GM19035 (cell line): ENCODE measurements around the gene C17orf107.

Experiments
- ATAC-seq: cut with Tn5 transposase; IDR thresholded peaks from one replicate; pipeline ENCODE4 v1.9.1; 2021; ENCODE audit not compliant: unreplicated experiment

Gene C17orf107

GRCh38 chr17:4870855-4871254, 28.5 kb upstream of the C17orf107 start:
- no peak for ATAC-seq

GRCh38 chr17:4872786-4873185, 26.6 kb upstream of the C17orf107 start:
- no peak for ATAC-seq

DNA sequence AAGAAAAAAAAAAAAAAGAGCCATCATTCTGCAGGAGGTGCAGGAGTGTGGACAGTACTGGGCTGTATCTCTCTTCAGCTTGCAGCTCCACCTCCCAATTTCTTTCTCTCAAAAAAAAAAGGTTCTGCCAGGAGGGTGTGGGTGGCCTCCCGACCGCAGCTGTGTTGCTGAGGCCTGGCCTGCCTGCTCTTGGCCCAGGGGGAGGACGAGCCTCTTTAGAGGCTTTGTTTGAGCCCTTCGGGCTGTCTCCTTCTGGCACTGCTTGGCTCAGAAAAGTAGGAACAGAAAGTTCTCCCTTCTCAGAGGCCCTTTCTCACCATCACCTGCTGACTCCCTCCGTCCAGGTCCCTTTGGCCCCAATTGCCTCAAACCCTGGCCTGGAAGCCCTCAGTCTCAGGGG, 22.2 kb upstream of the C17orf107 start:
- ATAC-seq = no peak

GRCh38 chr17:4879601-4880000, 19.7 kb upstream of the C17orf107 start:
- ATAC-seq = no peak

DNA sequence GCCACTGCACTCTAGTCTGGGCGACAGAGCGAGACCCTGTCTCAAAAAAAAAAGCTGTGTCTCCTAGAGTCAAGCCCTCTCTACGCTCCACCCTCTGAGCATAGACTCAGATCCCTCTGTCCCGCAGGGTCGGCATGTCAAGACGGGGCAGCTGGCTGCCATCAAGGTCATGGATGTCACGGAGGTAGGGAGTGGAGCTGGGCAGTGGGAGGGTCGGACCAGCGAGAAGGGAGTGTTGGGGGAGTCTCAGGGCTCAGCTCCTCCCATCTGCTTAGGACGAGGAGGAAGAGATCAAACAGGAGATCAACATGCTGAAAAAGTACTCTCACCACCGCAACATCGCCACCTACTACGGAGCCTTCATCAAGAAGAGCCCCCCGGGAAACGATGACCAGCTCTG, 18.5 kb upstream of the C17orf107 start:
- ATAC-seq = no peak

GRCh38 chr17:4881761-4882555, 17.4 kb upstream of the C17orf107 start:
- ATAC-seq = no peak

DNA sequence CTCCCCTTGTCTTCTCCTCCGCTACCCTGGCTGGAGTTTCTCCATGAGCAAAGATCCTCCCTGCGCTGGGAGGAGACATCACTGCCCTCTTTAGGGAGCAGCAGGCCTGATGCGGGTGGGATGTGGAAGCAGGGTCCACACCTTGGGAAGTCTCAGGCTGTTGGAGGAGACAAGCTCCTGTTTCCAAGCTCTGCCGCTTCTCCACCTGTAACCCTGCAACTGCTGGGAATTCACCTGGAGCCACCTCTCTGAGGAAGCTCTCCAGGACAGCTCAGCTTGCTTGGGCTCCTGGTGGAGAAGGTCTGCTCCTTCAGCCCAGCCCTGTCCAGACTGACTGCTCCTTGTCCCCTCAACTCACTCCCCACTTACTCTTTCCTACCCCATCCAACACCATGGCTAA, 14.8 kb upstream of the C17orf107 start:
- no peak for ATAC-seq

GRCh38 chr17:4886830-4887229, 12.5 kb upstream of the C17orf107 start:
- ATAC-seq = no peak

- no peak for ATAC-seq
Observed at GRCh38 chr17:4887581-4887980, 11.8 kb upstream of the C17orf107 start.

- no peak for ATAC-seq
Observed at GRCh38 chr17:4891411-4892410, 7.6 kb upstream of the C17orf107 start.

- ATAC-seq = no peak
Observed at GRCh38 chr17:4892499-4893221, 6.7 kb upstream of the C17orf107 start.

DNA sequence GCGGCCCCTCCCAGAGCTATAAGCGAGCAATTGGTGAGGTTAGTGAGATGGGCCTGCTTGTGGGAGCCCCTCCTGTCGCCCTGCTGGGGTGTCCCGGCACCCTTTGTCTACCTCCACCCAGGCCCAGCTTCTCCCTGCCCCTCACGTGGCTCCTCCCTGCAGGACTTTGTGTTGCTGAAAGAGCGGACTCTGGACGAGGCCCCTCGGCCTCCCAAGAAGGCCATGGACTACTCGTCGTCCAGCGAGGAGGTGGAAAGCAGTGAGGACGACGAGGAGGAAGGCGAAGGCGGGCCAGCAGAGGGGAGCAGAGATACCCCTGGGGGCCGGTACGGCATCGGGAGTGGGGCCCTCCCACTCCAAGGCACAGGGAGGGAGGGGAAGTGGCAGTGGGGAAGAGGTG, 6.1 kb upstream of the C17orf107 start:
- no peak for ATAC-seq

DNA sequence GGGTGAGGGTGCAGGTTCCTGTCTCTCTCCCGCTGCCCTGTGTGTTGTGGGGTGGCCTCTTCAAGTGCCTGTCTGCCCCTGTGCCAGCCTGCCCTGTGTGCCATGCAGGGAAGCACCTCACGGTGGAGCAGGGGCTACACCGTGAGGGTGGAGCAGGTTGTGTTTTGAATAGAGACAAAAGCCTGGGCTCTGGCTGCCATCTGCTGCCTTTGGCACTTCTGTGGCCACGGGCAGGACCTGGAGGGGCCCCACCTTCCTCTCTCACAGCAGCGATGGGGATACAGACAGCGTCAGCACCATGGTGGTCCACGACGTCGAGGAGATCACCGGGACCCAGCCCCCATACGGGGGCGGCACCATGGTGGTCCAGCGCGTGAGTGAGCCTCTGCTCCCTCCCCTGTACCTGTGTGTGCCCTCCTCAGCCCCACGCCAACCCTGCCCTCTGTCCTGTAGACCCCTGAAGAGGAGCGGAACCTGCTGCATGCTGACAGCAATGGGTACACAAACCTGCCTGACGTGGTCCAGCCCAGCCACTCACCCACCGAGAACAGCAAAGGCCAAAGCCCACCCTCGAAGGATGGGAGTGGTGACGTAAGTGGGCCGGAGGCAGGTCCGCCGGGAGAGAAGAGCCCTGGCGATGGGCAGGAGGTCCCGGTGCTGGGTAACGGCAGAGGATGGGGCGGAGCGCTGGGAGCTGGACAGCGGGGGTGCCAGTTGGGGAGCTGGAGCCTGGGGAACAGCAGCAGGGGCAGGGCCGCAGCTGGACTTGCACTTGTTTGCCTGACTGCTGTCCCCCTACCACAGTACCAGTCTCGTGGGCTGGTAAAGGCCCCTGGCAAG, 5.4 kb upstream of the C17orf107 start:
- ATAC-seq = no peak

DNA sequence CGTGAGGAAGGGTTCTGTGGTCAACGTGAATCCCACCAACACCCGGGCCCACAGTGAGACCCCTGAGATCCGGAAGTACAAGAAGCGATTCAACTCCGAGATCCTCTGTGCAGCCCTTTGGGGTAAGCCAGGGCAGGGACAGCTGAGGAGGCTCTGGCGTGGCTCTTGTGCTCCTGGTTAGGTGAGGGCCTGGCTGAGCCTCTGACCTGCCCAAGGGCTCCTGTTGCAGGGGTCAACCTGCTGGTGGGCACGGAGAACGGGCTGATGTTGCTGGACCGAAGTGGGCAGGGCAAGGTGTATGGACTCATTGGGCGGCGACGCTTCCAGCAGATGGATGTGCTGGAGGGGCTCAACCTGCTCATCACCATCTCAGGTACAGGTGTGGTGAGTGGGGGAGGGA, 4.2 kb upstream of the C17orf107 start:
- ATAC-seq = no peak

- ATAC-seq = no peak
Observed at GRCh38 chr17:4895657-4896331, 3.5 kb upstream of the C17orf107 start.

GRCh38 chr17:4896332-4897197, 2.8 kb upstream of the C17orf107 start:
- ATAC-seq = no peak

GRCh38 chr17:4897198-4897687, 2.1 kb upstream of the C17orf107 start:
- no peak for ATAC-seq

DNA sequence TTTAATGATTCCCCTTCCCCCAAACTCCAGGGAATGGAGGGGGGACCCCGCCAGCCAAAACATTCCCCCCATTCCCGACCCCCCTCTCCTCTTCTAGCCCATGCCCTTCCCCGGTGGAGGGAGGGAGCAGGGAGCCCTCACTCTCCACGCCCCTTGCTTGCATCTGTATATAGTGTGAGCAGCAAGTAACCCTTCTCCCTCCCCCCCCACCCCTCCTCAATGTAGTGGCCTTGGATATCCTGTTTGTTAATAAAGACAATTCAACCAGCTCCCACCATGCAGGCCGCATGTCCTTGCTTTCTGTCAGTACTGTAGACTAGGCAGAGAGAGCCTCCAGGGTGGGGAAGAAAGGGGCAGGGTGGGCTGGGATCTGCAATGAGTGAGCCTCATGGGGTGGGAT, 1.6 kb upstream of the C17orf107 start:
- ATAC-seq = no peak

DNA sequence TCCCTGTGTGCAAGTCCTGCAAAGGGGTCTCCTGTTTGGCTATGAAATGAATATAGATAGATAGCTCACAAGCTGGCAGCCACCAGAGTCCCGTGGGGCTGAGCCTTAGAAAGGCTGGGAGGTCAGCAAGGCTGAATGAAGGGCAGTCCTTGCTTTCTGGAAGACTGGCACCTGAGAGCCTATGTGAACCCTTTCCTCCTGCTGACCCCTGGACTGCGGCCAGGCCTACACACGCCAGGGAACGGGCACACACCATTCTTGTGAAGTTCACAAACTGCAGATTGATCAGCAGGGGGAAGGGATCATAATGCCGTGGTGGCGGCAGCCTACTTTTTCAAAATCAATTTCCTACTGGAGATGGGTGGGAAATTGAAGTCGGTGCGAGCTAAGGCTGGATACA, 985 bp upstream of the C17orf107 start:
- no peak for ATAC-seq
